Measurements from ENCODE around the gene RRP9.

RRP9 gene

GRCh38 chr3:51945031-51945840, 3.5 kb upstream of the RRP9 start:
- peak; percentile 56 for DNase-seq (ENCODE audit: low spot score)
- H3K27ac ChIP-seq (ENCODE audit: poor library complexity, severe bottlenecking): no peak overlapping the region
- ATAC-seq (ENCODE audit: low read depth): no peak

GRCh38 chr3:51944451-51945021, 2.8 kb upstream of the RRP9 start:
- DNase-seq (ENCODE audit: low spot score): peak; percentile 50
- Histone ChIP-seq H3K4me1 (ENCODE audit: insufficient read depth, poor library complexity, severe bottlenecking) (peaks cover 9% of the 10 kb centered on the region), H3K9me3 (ENCODE audit: severe bottlenecking) (no peaks in the 10 kb centered on the region), H3K36me3 (ENCODE audit: low read depth) (peaks cover 3% of the 10 kb centered on the region; the same call in 1 of the 2 replicates), H3K27me3 (ENCODE audit: insufficient read depth, poor library complexity, severe bottlenecking) (no peaks in the 10 kb centered on the region), H3K4me3 (ENCODE audit: severe bottlenecking) (no peak overlapping the region), H3K27ac (ENCODE audit: poor library complexity, severe bottlenecking) (no peak overlapping the region)
- no peak for TF ChIP-seq CTCF (IDR thresholded peaks at IDR 0.05; ENCODE audit: poor library complexity, severe bottlenecking)
- ATAC-seq (ENCODE audit: low read depth): no peak

More at GRCh38 chr3:51945031-51945840, 3.5 kb upstream of the RRP9 start:
- TF ChIP-seq CTCF (IDR thresholded peaks at IDR 0.05; ENCODE audit: poor library complexity, severe bottlenecking): no peak
- no peaks in the 10 kb centered on the region for H3K27me3 ChIP-seq (ENCODE audit: insufficient read depth, poor library complexity, severe bottlenecking)
- no peak overlapping the region for H3K4me3 ChIP-seq (ENCODE audit: severe bottlenecking)
- no peaks in the 10 kb centered on the region for H3K36me3 ChIP-seq (ENCODE audit: low read depth)
- H3K4me1 ChIP-seq (ENCODE audit: insufficient read depth, poor library complexity, severe bottlenecking): peaks cover 9% of the 10 kb centered on the region
- H3K9me3 ChIP-seq (ENCODE audit: severe bottlenecking): no peaks in the 10 kb centered on the region

- DNase-seq (ENCODE audit: low spot score) (peak; percentile 42), ATAC-seq (ENCODE audit: low read depth) (no peak)
- Histone ChIP-seq H3K4me1 (ENCODE audit: insufficient read depth, poor library complexity, severe bottlenecking) (peaks cover 9% of the 10 kb centered on the region), H3K27me3 (ENCODE audit: insufficient read depth, poor library complexity, severe bottlenecking) (no peaks in the 10 kb centered on the region), H3K9me3 (ENCODE audit: severe bottlenecking) (no peaks in the 10 kb centered on the region), H3K36me3 (ENCODE audit: low read depth) (peaks cover 8% of the 10 kb centered on the region; the same call in 1 of the 2 replicates), H3K4me3 (ENCODE audit: severe bottlenecking) (no peak overlapping the region), H3K27ac (ENCODE audit: poor library complexity, severe bottlenecking) (peak overlapping the region; percentile 81)
- TF ChIP-seq CTCF (IDR thresholded peaks at IDR 0.05; ENCODE audit: poor library complexity, severe bottlenecking): no peak
These were observed 2.0 kb upstream of the RRP9 start for GRCh38 chr3:51943451-51944391.

- TF ChIP-seq CTCF (IDR thresholded peaks at IDR 0.05; ENCODE audit: poor library complexity, severe bottlenecking): no peak
- Histone ChIP-seq H3K27me3 (ENCODE audit: insufficient read depth, poor library complexity, severe bottlenecking) (no peaks in the 10 kb centered on the region), H3K4me3 (ENCODE audit: severe bottlenecking) (peak overlapping the region; percentile 28), H3K9me3 (ENCODE audit: severe bottlenecking) (no peaks in the 10 kb centered on the region), H3K4me1 (ENCODE audit: insufficient read depth, poor library complexity, severe bottlenecking) (peaks cover 9% of the 10 kb centered on the region), H3K27ac (ENCODE audit: poor library complexity, severe bottlenecking) (peak overlapping the region; percentile 81), H3K36me3 (ENCODE audit: low read depth) (peaks cover 8% of the 10 kb centered on the region)
- DNase-seq (ENCODE audit: low spot score) (peak; percentile 73), ATAC-seq (ENCODE audit: low read depth) (peak; percentile 33)
These were observed 1.1 kb upstream of the RRP9 start for GRCh38 chr3:51942603-51943450.

All from RWPE2 (cell line).